ENCODE results near the gene CCDC158. TPM values are rescaled to one million over a fixed set of nuclear protein-coding genes. Genes with fewer than 3 reads are reported as not detected.
A peak's percentile ranks its signal among the peaks of the same experiment; 100 is the strongest.

Gene CCDC158
- total RNA-seq, 2 donors from 2014 or later: not detected

GRCh38 chr4:76309939-76310550, 110.9 kb downstream of the CCDC158 start:
- peaks cover 29% of the 10 kb centered on the region for H3K27me3 Mint-ChIP-seq (ENCODE audit: low read depth)
- ATAC-seq (replicated peaks in 1 of 2) (no peak), DNase-seq (no peak)
- peaks cover 10% of the 10 kb centered on the region for H3K4me1 Mint-ChIP-seq (ENCODE audit: low read depth)
- no peak overlapping the region for H3K4me3 Mint-ChIP-seq
- H3K9me3 Mint-ChIP-seq: no peaks in the 10 kb centered on the region
- no peak overlapping the region for H3K27ac Mint-ChIP-seq
- peaks cover 0 to under 1% of the 10 kb centered on the region in 2 donors for H3K36me3 Mint-ChIP-seq (ENCODE audit: insufficient read depth in 2 of 2)

DNA sequence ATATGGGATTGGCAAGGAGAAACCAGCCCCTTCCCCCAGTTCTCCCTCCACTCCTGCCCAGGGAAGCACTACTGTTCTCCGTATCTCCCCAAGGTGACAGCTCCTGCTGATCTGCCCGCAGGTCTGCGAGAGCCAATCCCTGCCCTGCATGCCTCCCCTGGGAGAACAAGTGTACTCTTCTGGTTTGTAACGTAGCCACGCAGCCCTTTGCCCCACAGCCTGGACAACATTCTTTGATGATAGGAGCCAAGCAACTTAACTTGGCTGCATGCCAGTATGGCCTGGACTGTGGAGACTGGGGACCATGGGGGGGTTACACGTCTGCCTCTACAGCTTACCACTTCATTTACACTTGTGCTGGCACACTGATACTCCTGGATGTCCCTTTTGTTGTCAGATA, 112.4 kb downstream of the CCDC158 start:
- Mint-ChIP-seq H3K4me1 (ENCODE audit: low read depth) (peaks cover 17% of the 10 kb centered on the region), H3K9me3 (no peaks in the 10 kb centered on the region), H3K4me3 (no peak overlapping the region), H3K27ac (no peak overlapping the region), H3K36me3 (ENCODE audit: insufficient read depth in 2 of 2) (peaks cover 0 to 1% of the 10 kb centered on the region in 2 donors), H3K27me3 (ENCODE audit: low read depth) (peaks cover 37% of the 10 kb centered on the region)
- ATAC-seq (replicated peaks in 1 of 2): no peak
- DNase-seq: no peak

DNA sequence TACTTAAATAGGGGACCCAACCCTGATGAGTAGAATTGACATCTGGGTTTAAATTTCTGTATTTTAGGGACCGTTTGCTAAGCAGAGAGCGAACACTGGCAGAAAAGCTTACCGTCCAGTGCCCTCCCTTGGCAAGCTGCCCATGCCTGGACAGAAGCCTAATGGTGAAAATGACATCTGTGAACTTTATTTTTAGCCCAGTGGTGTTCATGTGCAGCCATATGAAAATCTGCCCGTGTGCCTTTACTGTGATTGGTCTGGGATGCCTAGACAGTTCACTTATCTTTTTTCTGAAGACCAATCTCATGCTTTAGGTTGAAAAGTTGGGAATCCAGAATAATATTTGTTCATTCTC, 113.3 kb downstream of the CCDC158 start:
- Mint-ChIP-seq H3K9me3 (no peaks in the 10 kb centered on the region), H3K4me1 (ENCODE audit: low read depth) (peaks cover 22% of the 10 kb centered on the region), H3K27me3 (ENCODE audit: low read depth) (peaks cover 47% of the 10 kb centered on the region), H3K4me3 (peak overlapping the region; percentile 42 to 86), H3K36me3 (ENCODE audit: insufficient read depth in 2 of 2) (peaks cover 0 to 1% of the 10 kb centered on the region in 2 donors), H3K27ac (no peak overlapping the region)
- ATAC-seq (replicated peaks in 1 of 2): no peak
- DNase-seq: no peak

DNA sequence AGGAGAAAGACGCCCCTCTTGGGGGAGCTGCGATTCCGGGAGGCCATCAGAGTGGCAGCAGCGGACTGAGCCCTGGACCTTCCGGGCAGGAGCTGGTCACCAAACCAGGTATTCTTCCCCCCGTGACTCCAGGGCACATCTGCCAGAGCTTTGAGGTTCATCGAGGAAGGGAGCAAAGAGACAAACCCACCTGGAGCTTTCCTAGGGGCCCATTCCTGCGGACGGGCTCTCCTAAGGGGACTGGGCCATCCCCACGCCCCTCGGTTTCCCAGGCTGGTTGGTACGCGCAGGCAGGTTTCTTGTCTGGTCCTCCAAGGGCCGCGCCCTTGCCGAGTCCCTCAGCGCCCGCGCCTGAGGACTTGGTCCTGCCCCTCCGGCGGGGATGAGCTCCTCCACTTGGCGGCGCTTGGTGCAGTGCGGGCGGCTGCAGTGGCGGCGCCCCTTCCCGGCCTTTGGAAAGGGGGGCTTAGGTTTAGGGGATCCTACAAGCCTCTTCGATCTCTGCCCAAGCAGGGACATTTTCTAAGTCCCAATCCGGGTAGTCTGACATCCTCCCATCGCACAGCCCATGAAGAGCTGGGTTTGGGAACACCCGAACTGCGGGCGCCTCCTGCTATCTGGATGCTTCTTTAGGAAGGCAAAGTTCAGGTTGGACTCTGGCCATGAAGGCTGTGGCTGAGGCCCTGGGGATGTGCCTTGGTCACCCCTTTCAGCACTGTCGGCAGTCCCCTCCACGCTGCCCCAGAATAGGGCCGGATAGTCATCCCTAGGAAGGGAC, 113.9 kb downstream of the CCDC158 start:
- peaks cover 27% of the 10 kb centered on the region for H3K4me1 Mint-ChIP-seq (ENCODE audit: low read depth)
- ATAC-seq (replicated peaks in 1 of 2) (peak; percentile 22 to 33), DNase-seq (peak; percentile 18 to 23)
- peaks cover 52% of the 10 kb centered on the region for H3K27me3 Mint-ChIP-seq (ENCODE audit: low read depth)
- H3K27ac Mint-ChIP-seq: no peak overlapping the region
- H3K36me3 Mint-ChIP-seq (ENCODE audit: insufficient read depth in 2 of 2): peaks cover 0 to 1% of the 10 kb centered on the region in 2 donors
- H3K4me3 Mint-ChIP-seq: peak overlapping the region; percentile 60 to 86
- H3K9me3 Mint-ChIP-seq: no peaks in the 10 kb centered on the region

- Mint-ChIP-seq H3K27ac (no peak within 1 kb of the TSS), H3K36me3 (ENCODE audit: insufficient read depth in 2 of 2) (peaks cover 0 to 1% of the 10 kb centered on the region in 2 donors), H3K27me3 (ENCODE audit: low read depth) (peaks cover 52% of the 10 kb centered on the region), H3K4me3 (peak within 1 kb of the TSS; percentile 60 to 86), H3K4me1 (ENCODE audit: low read depth) (peaks cover 36% of the 10 kb centered on the region), H3K9me3 (no peaks in the 10 kb centered on the region)
- DNase-seq (peak; percentile 37 to 51), ATAC-seq (replicated peaks in 1 of 2) (peak; percentile 50)
These were observed 114.7 kb downstream of the CCDC158 start, which contains the start of gene STBD1 for GRCh38 chr4:76305971-76306881. Gene STBD1, plus strand, starts transcription at chr4:76306733. Its CDS starts 37 bp downstream, at chr4:76306770.

GRCh38 chr4:76305033-76305687, 115.8 kb downstream of the CCDC158 start:
- no peak overlapping the region for H3K27ac Mint-ChIP-seq
- DNase-seq (peak; percentile 30 to 39), ATAC-seq (replicated peaks in 1 of 2) (peak; percentile 36 to 55)
- H3K36me3 Mint-ChIP-seq (ENCODE audit: insufficient read depth in 2 of 2): peaks cover 0 to 4% of the 10 kb centered on the region in 2 donors
- H3K27me3 Mint-ChIP-seq (ENCODE audit: low read depth): peaks cover 62% of the 10 kb centered on the region
- no peaks in the 10 kb centered on the region for H3K9me3 Mint-ChIP-seq
- H3K4me3 Mint-ChIP-seq: peak overlapping the region; percentile 60 to 86
- peaks cover 44% of the 10 kb centered on the region for H3K4me1 Mint-ChIP-seq (ENCODE audit: low read depth)

DNA sequence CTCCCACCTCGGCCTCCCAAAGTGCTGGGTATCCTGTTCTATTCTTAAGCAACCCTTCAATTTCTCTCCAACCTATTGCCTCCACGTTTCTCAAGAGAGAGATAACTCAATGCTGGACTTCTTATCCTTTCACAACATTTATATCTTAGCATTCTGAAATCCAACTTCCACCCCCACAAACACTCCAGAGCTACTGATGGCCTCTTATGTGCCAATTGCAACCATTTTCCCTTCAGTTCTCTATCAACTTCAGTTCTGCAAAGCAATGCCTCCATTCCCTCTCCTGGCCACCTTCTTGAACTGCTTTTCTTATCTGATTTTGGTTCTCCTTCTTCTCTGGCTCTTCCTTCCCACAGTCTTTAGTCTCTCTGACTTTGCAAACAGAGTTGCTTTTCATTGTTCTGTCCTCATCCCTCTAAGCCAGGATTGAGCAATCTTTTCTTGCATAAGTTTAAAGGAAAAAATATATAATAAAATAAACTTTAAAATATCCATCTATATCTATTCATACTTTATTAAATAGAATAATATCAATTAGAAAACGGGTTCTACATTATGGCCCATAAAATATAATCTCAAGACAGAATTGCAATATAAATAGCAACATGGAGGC, 118.0 kb downstream of the CCDC158 start:
- Mint-ChIP-seq H3K4me1 (ENCODE audit: low read depth) (peaks cover 44% of the 10 kb centered on the region), H3K27ac (no peak overlapping the region), H3K27me3 (ENCODE audit: low read depth) (peaks cover 58% of the 10 kb centered on the region)

DNA sequence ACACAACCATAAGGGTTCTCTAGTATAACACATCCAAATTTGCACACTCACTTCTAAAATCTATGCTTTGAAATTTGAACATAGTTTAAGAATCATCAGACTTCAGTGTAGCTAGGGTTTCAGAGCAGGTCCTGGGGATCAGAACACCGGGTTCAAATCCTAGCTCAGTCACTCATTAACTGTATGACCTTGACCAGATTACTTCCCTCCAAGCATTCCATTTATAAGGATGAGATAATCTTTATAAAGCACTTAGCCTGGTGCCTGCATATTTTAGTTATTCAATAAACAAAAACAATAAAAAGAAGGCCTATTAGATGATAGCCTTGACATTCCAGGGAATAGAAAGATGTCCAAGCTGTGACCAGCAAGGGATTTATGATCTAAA, 119.2 kb downstream of the CCDC158 start:
- Mint-ChIP-seq H3K9me3 (peaks cover 4 to 10% of the 10 kb centered on the region in 2 donors), H3K4me1 (ENCODE audit: low read depth) (peaks cover 44% of the 10 kb centered on the region), H3K36me3 (ENCODE audit: insufficient read depth in 2 of 2) (peaks cover 9 to 19% of the 10 kb centered on the region in 2 donors), H3K4me3 (no peak overlapping the region), H3K27ac (no peak overlapping the region), H3K27me3 (ENCODE audit: low read depth) (peaks cover 57% of the 10 kb centered on the region)
- DNase-seq (no peak), ATAC-seq (replicated peaks in 1 of 2) (no peak)

More for the DNA sequence above, 118.0 kb downstream of the CCDC158 start:
- Mint-ChIP-seq H3K4me3 (no peak overlapping the region), H3K9me3 (peaks cover 2 to 4% of the 10 kb centered on the region in 2 donors), H3K36me3 (ENCODE audit: insufficient read depth in 2 of 2) (peaks cover 7 to 12% of the 10 kb centered on the region in 2 donors)
- no peak for ATAC-seq (replicated peaks in 1 of 2)
- DNase-seq: no peak

DNA sequence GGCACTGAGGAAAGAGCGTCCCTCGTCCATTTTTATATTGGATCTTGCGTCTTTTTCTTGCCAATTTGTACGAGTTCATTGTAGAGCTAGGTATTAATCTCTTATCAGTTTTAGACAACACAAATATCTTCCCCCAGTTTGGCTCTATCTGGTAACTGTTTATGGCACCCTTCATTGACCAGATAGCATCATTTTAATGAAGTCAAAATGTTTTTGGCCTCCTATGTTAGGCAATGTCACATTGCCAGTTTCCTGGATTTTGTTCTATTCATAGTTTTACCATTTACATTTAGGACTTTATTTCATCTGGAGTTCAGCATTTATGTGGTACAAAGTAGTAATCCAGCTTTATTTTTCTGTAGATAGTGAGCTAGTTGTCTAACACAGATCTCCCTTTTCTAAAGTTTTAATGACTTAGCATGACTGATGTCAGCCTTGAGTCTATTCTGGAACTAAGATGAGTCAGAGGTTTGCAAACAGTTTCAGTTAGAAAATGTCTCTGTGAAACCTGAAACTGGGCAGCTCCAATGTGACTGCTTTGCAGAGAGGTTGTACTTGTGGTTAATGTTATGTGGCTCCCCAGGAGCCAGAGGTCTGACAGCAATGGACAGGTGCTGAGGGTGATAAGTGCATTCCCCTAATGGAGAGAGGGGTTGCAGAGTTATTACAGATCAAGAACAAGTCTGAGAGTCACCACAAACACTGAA, 119.7 kb downstream of the CCDC158 start:
- H3K4me3 Mint-ChIP-seq: peak overlapping the region in 1 of 2 donors; percentile 60
- peaks cover 9 to 19% of the 10 kb centered on the region in 2 donors for H3K36me3 Mint-ChIP-seq (ENCODE audit: insufficient read depth in 2 of 2)
- peaks cover 4 to 10% of the 10 kb centered on the region in 2 donors for H3K9me3 Mint-ChIP-seq
- peak overlapping the region; percentile 56 for H3K27ac Mint-ChIP-seq
- peaks cover 52% of the 10 kb centered on the region for H3K27me3 Mint-ChIP-seq (ENCODE audit: low read depth)
- peaks cover 44% of the 10 kb centered on the region for H3K4me1 Mint-ChIP-seq (ENCODE audit: low read depth)
- ATAC-seq (replicated peaks in 1 of 2): peak; percentile 87 to 93
- DNase-seq: peak; percentile 56 to 63

- ATAC-seq (replicated peaks in 1 of 2) (no peak), DNase-seq (no peak)
- H3K9me3 Mint-ChIP-seq: peaks cover 4 to 10% of the 10 kb centered on the region in 2 donors
- H3K27ac Mint-ChIP-seq: no peak overlapping the region
- no peak overlapping the region for H3K4me3 Mint-ChIP-seq
- H3K27me3 Mint-ChIP-seq (ENCODE audit: low read depth): peaks cover 50% of the 10 kb centered on the region
- H3K4me1 Mint-ChIP-seq (ENCODE audit: low read depth): peaks cover 34% of the 10 kb centered on the region
- H3K36me3 Mint-ChIP-seq (ENCODE audit: insufficient read depth in 2 of 2): peaks cover 9 to 19% of the 10 kb centered on the region in 2 donors
These were observed 120.9 kb downstream of the CCDC158 start for GRCh38 chr4:76300012-76300411.

DNA sequence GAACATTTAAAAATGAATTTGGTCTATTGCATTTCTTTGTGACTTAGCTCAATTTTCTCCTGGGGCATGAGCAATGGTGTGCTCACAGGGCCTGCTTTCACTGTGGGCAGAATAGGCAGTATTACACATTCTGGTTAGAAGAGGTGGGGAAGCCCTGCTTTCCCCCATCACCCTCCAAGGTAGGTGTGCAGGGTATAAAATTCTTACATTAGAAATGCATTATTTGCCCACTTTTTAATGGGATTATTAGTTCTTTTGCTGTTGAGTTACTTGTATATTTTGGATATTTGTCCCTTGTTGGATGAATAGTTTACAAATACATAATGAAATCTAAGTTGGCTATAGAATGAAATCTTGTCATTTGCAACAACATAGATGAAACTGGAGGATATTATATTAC, 122.7 kb downstream of the CCDC158 start:
- Mint-ChIP-seq H3K4me3 (no peak overlapping the region), H3K27me3 (ENCODE audit: low read depth) (peaks cover 49% of the 10 kb centered on the region), H3K4me1 (ENCODE audit: low read depth) (peaks cover 27% of the 10 kb centered on the region), H3K36me3 (ENCODE audit: insufficient read depth in 2 of 2) (peaks cover 10 to 19% of the 10 kb centered on the region in 2 donors), H3K27ac (no peak overlapping the region), H3K9me3 (peaks cover 4 to 11% of the 10 kb centered on the region in 2 donors)
- DNase-seq (no peak), ATAC-seq (replicated peaks in 1 of 2) (no peak)

All from activated T-cell treated with anti-CD3 and anti-CD28 coated beads, Interleukin-2, amount 50 U/mL, for 72 hours (primary cell).